ENCODE data around the gene KRT7. TPM values are rescaled to one million over a fixed set of nuclear protein-coding genes. Genes with fewer than 3 reads are reported as not detected.

Gene KRT7
- total RNA-seq, 1 experiment from 2014 or later = 10.0 TPM

- Histone ChIP-seq H3K56ac (ENCODE audit: insufficient read length, low read depth, low read length) (no peak overlapping the region), H2BK20ac (ENCODE audit: low read depth, low read length, poor library complexity, severe bottlenecking) (no peak overlapping the region), H2AK5ac (ENCODE audit: insufficient read length, low read length) (no peak overlapping the region), H2BK12ac (ENCODE audit: insufficient read length, low read depth, low read length) (no peak overlapping the region), H4K20me1 (ENCODE audit: control insufficient read depth, insufficient read depth, insufficient read length) (no peaks in the 10 kb centered on the region), H3K79me2 (ENCODE audit: insufficient read depth, low read length) (no peaks in the 10 kb centered on the region), H3K23ac (ENCODE audit: insufficient read length, low read depth, low read length) (no peak overlapping the region), H3T11ph (ENCODE audit: low read length) (no peak overlapping the region), H3K23me2 (ENCODE audit: insufficient read length, low read depth, low read length, poor library complexity, severe bottlenecking) (no peaks in the 10 kb centered on the region), H3K4ac (ENCODE audit: low read depth, low read length) (no peak overlapping the region), H3K9ac (ENCODE audit: extremely low read depth, insufficient read length, low read length) (no peak overlapping the region), H3K9me3 (ENCODE audit: control insufficient read depth, low read depth, low read length) (no peaks in the 10 kb centered on the region), H2BK15ac (ENCODE audit: low read depth, low read length) (no peak overlapping the region), H3K14ac (ENCODE audit: insufficient read depth, low read length) (no peak overlapping the region), H3K27ac (ENCODE audit: insufficient read length, low read depth, low read length) (no peak overlapping the region), H3K27me3 (ENCODE audit: insufficient read depth, low read length) (no peaks in the 10 kb centered on the region; the same call in 1 of the 2 replicates), H4K5ac (ENCODE audit: insufficient read length, low read depth, low read length) (no peak overlapping the region), H2BK5ac (ENCODE audit: insufficient read length, low read length) (no peak overlapping the region), H3K4me2 (ENCODE audit: insufficient read depth, insufficient read length, low read length) (no peak overlapping the region), H2AFZ (ENCODE audit: low read length) (no peak overlapping the region), H4K91ac (ENCODE audit: insufficient read length, low read depth, low read length) (no peak overlapping the region), H4K8ac (replicated peaks; ENCODE audit: insufficient read length, low read depth, low read length) (no peak overlapping the region), H3K79me1 (ENCODE audit: insufficient read depth, low read depth, low read length, poor library complexity, severe bottlenecking) (no peaks in the 10 kb centered on the region), H3K18ac (ENCODE audit: insufficient read length, low read depth, low read length) (no peak overlapping the region), H3K4me1 (ENCODE audit: insufficient read depth, low read length) (no peaks in the 10 kb centered on the region), H2BK120ac (ENCODE audit: low read depth, low read length, poor library complexity, severe bottlenecking) (no peak overlapping the region)
- no CpG with 5 or more reads among the region's 2 CpGs for WGBS (ENCODE audit: extremely low coverage, insufficient read length, low lambda C conversion rate)
- peaks cover 25 to 30% of the 10 kb centered on the region in 2 experiments for H3K4me1 Mint-ChIP-seq
- H3K9me3 Mint-ChIP-seq = peaks cover 10 to 17% of the 10 kb centered on the region in 2 experiments; a peak in 3 of 5 replicates
- H3K27me3 Mint-ChIP-seq (ENCODE audit: low read depth) = peaks cover 88% of the 10 kb centered on the region
- no peak for DNase-seq
- no peak overlapping the region for H3K27ac Mint-ChIP-seq
- no peak for TF ChIP-seq CTCF (conservative IDR thresholded peaks at IDR 0.05)
- H3K36me3 Mint-ChIP-seq (ENCODE audit: insufficient read depth in 1 of 3, low read depth in 3 of 3) = peaks cover 0 to 19% (median 3%) of the 10 kb centered on the region in 3 experiments; a peak in 2 of 7 replicates
- H3K4me3 Mint-ChIP-seq = no peak overlapping the region
Observed at GRCh38 chr12:52256584-52256935, 23.5 kb downstream of the KRT7 start.
